ENCODE measurements around the gene TNFRSF13B.

- TF ChIP-seq CTCF (optimal IDR thresholded peaks at IDR 0.05 in 1 of 3, IDR thresholded peaks at IDR 0.05 in 1 of 3, conservative IDR thresholded peaks at IDR 0.05 in 1 of 3; ENCODE audit: extremely low read depth in 1 of 3, insufficient read depth in 2 of 3, low read length in 3 of 3) (no peak), EZH2 (IDR thresholded peaks at IDR 0.05; ENCODE audit: low read length) (no peak)
Measured at GRCh38 chr17:16923097-16923903, 48.6 kb downstream of the TNFRSF13B start.
